ENCODE data around the gene BABAM2.

DNA sequence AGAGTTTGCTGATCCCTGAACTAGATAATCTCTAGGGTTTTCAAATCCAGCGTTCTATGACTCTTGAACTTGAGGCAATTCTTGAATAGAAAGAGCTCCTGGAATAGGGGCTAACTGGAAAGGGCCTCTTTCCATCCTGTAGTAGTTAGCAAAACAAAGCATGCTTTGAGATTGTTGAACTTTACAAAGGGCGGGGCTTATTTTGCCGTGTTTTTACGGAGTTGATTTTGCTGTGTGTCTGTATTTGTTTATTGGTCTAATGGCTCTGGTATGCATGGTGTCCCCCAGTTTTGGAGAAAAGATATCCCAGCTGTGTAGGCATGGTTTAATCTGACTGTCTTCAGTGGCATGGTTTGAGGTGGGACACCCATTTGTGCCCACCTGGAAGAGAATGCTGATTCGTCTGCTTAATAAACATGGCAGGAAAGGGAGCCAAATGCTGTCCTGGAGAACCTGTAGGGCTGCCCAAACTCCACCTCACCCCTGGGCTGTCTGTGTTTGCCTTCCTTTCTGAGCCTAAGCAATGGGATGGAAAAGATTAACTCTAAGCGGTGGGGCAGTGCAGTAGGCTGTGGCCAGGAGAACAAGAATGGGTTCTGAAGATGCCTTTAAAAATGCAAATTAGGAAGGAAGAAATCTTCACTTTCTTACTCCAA, 428.1 kb downstream of the BABAM2 start:
- TF ChIP-seq, protein P1, sequence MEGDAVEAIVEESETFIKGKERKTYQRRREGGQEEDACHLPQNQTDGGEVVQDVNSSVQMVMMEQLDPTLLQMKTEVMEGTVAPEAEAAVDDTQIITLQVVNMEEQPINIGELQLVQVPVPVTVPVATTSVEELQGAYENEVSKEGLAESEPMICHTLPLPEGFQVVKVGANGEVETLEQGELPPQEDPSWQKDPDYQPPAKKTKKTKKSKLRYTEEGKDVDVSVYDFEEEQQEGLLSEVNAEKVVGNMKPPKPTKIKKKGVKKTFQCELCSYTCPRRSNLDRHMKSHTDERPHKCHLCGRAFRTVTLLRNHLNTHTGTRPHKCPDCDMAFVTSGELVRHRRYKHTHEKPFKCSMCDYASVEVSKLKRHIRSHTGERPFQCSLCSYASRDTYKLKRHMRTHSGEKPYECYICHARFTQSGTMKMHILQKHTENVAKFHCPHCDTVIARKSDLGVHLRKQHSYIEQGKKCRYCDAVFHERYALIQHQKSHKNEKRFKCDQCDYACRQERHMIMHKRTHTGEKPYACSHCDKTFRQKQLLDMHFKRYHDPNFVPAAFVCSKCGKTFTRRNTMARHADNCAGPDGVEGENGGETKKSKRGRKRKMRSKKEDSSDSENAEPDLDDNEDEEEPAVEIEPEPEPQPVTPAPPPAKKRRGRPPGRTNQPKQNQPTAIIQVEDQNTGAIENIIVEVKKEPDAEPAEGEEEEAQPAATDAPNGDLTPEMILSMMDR (IDR thresholded peaks at IDR 0.05), result no peak
- no peak for TF ChIP-seq EZH2 (IDR thresholded peaks at IDR 0.05)
- no peak for TF ChIP-seq EZH2phosphoT487 (IDR thresholded peaks at IDR 0.05)

Data from neural progenitor cell (in vitro differentiated cells).